ENCODE results near the gene KNSTRN.
A peak's percentile ranks its signal among the peaks of the same experiment; 100 is the strongest.

KNSTRN gene

GRCh38 chr15:40382580-40383456, at the start of gene KNSTRN:
KNSTRN (plus strand) TSS chr15:40382721; CDS start chr15:40382836, 115 bp downstream.
- peaks cover 6 to 29% (median 24%) of the 10 kb centered on the region in 5 donors for H3K4me1 ChIP-seq (ENCODE audit: control insufficient read depth in 5 of 5, insufficient read depth in 5 of 5, low read length in 5 of 5)
- H3K27ac ChIP-seq (ENCODE audit: low read depth, low read length): no peak within 1 kb of the TSS
- peak within 1 kb of the TSS; percentile 76 to 94 (median 88) for H3K4me3 ChIP-seq (ENCODE audit: low read depth in 1 of 5, low read length in 5 of 5)
- no peaks in the 10 kb centered on the region for H3K9me3 ChIP-seq (ENCODE audit: control insufficient read depth in 5 of 5, low read length in 5 of 5)
- H3K36me3 ChIP-seq (ENCODE audit: control insufficient read depth in 5 of 5, insufficient read depth in 5 of 5, low read length in 5 of 5): peaks cover 5 to 13% (median 9%) of the 10 kb centered on the region in 5 donors
- H3K9ac ChIP-seq (ENCODE audit: low read length in 5 of 5): peak within 1 kb of the TSS in 4 of 5 donors; percentile 82 to 94 (median 85)
- no peaks in the 10 kb centered on the region for H3K27me3 ChIP-seq (ENCODE audit: control insufficient read depth in 5 of 5, insufficient read depth in 4 of 5, low read length in 5 of 5)

- Histone ChIP-seq H3K36me3 (ENCODE audit: control insufficient read depth in 5 of 5, insufficient read depth in 5 of 5, low read length in 5 of 5) (peaks cover 0 to 2% (median 0%) of the 10 kb centered on the region in 5 donors), H3K9ac (ENCODE audit: low read length in 5 of 5) (peak overlapping the region in 3 of 5 donors; percentile 2 to 56 (median 39)), H3K4me3 (ENCODE audit: low read depth in 1 of 5, low read length in 5 of 5) (peak overlapping the region in 2 of 5 donors; percentile 4 to 49), H3K27me3 (ENCODE audit: control insufficient read depth in 5 of 5, insufficient read depth in 4 of 5, low read length in 5 of 5) (no peaks in the 10 kb centered on the region), H3K27ac (ENCODE audit: low read depth, low read length) (peak overlapping the region; percentile 57), H3K9me3 (ENCODE audit: control insufficient read depth in 5 of 5, low read length in 5 of 5) (no peaks in the 10 kb centered on the region), H3K4me1 (ENCODE audit: control insufficient read depth in 5 of 5, insufficient read depth in 5 of 5, low read length in 5 of 5) (peaks cover 3 to 82% (median 44%) of the 10 kb centered on the region in 5 donors)
Measured at GRCh38 chr15:40333922-40334492, 48.5 kb upstream of the KNSTRN start.

DNA sequence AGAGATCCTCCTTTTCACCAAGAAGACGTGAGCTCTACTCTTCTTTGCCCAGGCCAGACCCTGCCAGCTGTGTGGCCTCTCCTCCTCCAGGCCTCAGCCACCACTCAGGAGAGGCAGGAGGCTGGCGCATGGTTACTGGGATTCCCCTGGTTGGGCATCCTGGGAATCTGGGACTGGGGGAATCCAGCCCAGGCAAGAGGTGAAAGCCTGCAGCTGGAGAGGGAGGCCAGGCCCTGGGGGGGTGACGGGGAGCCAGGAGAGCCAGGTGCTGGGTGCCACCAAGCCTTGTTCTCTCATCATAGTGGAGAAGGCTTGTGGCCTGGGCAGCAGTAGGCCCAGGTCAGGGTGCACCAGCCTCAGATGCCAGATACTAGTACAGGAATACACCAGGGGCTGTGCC, 48.0 kb upstream of the KNSTRN start:
- Histone ChIP-seq H3K9me3 (ENCODE audit: control insufficient read depth in 5 of 5, low read length in 5 of 5) (no peaks in the 10 kb centered on the region), H3K9ac (ENCODE audit: low read length in 5 of 5) (peak overlapping the region in 2 of 5 donors; percentile 2 to 39), H3K27ac (ENCODE audit: low read depth, low read length) (peak overlapping the region; percentile 13), H3K4me3 (ENCODE audit: low read depth in 1 of 5, low read length in 5 of 5) (no peak overlapping the region), H3K27me3 (ENCODE audit: control insufficient read depth in 5 of 5, insufficient read depth in 4 of 5, low read length in 5 of 5) (no peaks in the 10 kb centered on the region), H3K4me1 (ENCODE audit: control insufficient read depth in 5 of 5, insufficient read depth in 5 of 5, low read length in 5 of 5) (peaks cover 4 to 85% (median 50%) of the 10 kb centered on the region in 5 donors), H3K36me3 (ENCODE audit: control insufficient read depth in 5 of 5, insufficient read depth in 5 of 5, low read length in 5 of 5) (peaks cover 0 to 2% (median 0%) of the 10 kb centered on the region in 5 donors)

DNA sequence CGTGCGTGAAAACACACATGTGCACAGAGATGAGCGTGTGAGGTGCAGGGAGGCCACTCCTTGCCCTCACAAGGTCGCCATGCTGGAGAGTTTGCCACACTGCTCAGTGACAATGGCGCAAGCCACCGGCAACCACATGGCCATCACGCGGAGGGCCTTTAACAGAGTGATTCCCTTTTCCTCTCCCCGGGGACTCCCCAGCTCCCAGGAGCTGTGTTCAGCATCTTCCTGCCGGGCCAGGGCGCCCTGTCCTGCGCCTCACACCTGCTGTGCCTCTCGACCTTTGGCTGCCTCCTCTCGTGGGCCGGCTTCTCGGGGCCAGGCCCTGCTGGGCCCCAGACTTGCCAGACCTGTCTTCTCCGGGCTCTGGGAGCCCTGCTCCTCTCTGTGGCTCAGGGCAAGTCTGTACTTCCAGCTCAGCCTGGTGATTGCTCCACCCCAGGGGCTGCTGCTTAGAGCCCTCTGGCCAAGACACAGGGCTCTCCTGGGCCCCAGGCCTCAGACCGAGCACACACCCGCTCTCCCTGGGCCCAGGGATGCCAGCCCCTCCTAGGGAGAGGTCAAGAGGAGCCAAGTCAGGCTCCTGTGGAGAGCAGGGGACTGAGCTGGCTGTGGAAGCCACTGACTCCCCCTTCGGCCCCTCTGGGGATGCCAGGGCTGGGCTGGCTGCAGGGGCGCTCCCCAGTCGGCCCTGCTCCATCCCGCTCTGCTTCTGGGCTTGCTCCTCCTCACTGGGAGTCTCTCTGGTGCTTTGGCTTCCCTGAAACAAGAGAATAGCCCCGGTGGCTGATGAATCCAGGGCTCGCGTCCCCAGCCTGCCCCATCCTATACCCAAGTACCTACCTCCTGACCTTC, 47.4 kb upstream of the KNSTRN start:
- H3K27me3 ChIP-seq (ENCODE audit: control insufficient read depth in 5 of 5, insufficient read depth in 4 of 5, low read length in 5 of 5): no peaks in the 10 kb centered on the region
- peaks cover 7 to 88% (median 56%) of the 10 kb centered on the region in 5 donors for H3K4me1 ChIP-seq (ENCODE audit: control insufficient read depth in 5 of 5, insufficient read depth in 5 of 5, low read length in 5 of 5)
- H3K4me3 ChIP-seq (ENCODE audit: low read depth in 1 of 5, low read length in 5 of 5): no peak overlapping the region
- no peak overlapping the region for H3K27ac ChIP-seq (ENCODE audit: low read depth, low read length)
- H3K9ac ChIP-seq (ENCODE audit: low read length in 5 of 5): peak overlapping the region in 1 of 5 donors; percentile 39
- no peaks in the 10 kb centered on the region for H3K9me3 ChIP-seq (ENCODE audit: control insufficient read depth in 5 of 5, low read length in 5 of 5)
- peaks cover 0 to 2% (median 0%) of the 10 kb centered on the region in 5 donors for H3K36me3 ChIP-seq (ENCODE audit: control insufficient read depth in 5 of 5, insufficient read depth in 5 of 5, low read length in 5 of 5)

GRCh38 chr15:40335938-40336743, 46.4 kb upstream of the KNSTRN start:
- Histone ChIP-seq H3K4me1 (ENCODE audit: control insufficient read depth in 5 of 5, insufficient read depth in 5 of 5, low read length in 5 of 5) (peaks cover 13 to 92% (median 66%) of the 10 kb centered on the region in 5 donors), H3K36me3 (ENCODE audit: control insufficient read depth in 5 of 5, insufficient read depth in 5 of 5, low read length in 5 of 5) (peaks cover 0 to 2% (median 0%) of the 10 kb centered on the region in 5 donors), H3K4me3 (ENCODE audit: low read depth in 1 of 5, low read length in 5 of 5) (no peak overlapping the region), H3K27me3 (ENCODE audit: control insufficient read depth in 5 of 5, insufficient read depth in 4 of 5, low read length in 5 of 5) (no peaks in the 10 kb centered on the region), H3K9ac (ENCODE audit: low read length in 5 of 5) (no peak overlapping the region), H3K9me3 (ENCODE audit: control insufficient read depth in 5 of 5, low read length in 5 of 5) (no peaks in the 10 kb centered on the region), H3K27ac (ENCODE audit: low read depth, low read length) (no peak overlapping the region)

- Histone ChIP-seq H3K9me3 (ENCODE audit: control insufficient read depth in 5 of 5, low read length in 5 of 5) (no peaks in the 10 kb centered on the region), H3K27me3 (ENCODE audit: control insufficient read depth in 5 of 5, insufficient read depth in 4 of 5, low read length in 5 of 5) (no peaks in the 10 kb centered on the region), H3K4me1 (ENCODE audit: control insufficient read depth in 5 of 5, insufficient read depth in 5 of 5, low read length in 5 of 5) (peaks cover 13 to 96% (median 68%) of the 10 kb centered on the region in 5 donors), H3K9ac (ENCODE audit: low read length in 5 of 5) (no peak overlapping the region), H3K27ac (ENCODE audit: low read depth, low read length) (no peak overlapping the region), H3K4me3 (ENCODE audit: low read depth in 1 of 5, low read length in 5 of 5) (no peak overlapping the region), H3K36me3 (ENCODE audit: control insufficient read depth in 5 of 5, insufficient read depth in 5 of 5, low read length in 5 of 5) (peaks cover 0 to 2% (median 0%) of the 10 kb centered on the region in 5 donors)
Measured at GRCh38 chr15:40336744-40337122, 45.8 kb upstream of the KNSTRN start.

GRCh38 chr15:40337597-40337996, 44.9 kb upstream of the KNSTRN start:
- Histone ChIP-seq H3K36me3 (ENCODE audit: control insufficient read depth in 5 of 5, insufficient read depth in 5 of 5, low read length in 5 of 5) (peaks cover 0 to 2% (median 0%) of the 10 kb centered on the region in 5 donors), H3K9ac (ENCODE audit: low read length in 5 of 5) (no peak overlapping the region), H3K27me3 (ENCODE audit: control insufficient read depth in 5 of 5, insufficient read depth in 4 of 5, low read length in 5 of 5) (no peaks in the 10 kb centered on the region), H3K9me3 (ENCODE audit: control insufficient read depth in 5 of 5, low read length in 5 of 5) (no peaks in the 10 kb centered on the region), H3K27ac (ENCODE audit: low read depth, low read length) (no peak overlapping the region), H3K4me1 (ENCODE audit: control insufficient read depth in 5 of 5, insufficient read depth in 5 of 5, low read length in 5 of 5) (peaks cover 13 to 88% (median 70%) of the 10 kb centered on the region in 5 donors), H3K4me3 (ENCODE audit: low read depth in 1 of 5, low read length in 5 of 5) (no peak overlapping the region)

DNA sequence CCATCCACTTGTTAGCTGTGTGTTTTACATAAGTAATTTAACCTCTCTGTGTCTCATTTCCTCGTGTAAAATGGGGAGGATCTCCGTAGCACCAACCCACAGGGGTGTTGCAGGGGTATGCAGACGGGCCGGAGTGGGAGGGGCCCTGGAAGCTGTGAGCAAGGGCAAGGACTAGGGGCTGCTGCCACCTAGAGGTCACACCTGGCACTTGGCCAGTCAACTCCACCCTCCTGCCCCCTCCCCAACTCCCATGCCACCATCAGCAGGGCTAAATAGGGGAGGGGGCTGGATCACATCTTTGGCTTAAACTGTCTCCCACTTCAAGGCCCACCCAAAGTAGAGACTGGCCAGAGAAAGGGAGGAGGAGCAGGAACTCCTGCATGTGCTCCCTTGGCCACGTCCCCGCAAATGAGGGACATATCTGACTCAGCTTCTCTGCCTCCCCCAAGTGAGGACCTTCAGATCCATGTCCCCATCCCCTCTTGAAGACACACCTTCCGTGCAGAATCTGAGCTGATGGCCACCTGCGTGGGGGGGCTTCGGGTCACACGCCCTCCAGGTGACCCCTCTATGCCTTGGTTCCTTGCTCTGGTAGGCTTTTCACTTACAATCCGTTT, 44.4 kb upstream of the KNSTRN start:
- peak overlapping the region in 1 of 5 donors; percentile 3 for H3K9ac ChIP-seq (ENCODE audit: low read length in 5 of 5)
- H3K9me3 ChIP-seq (ENCODE audit: control insufficient read depth in 5 of 5, low read length in 5 of 5): no peaks in the 10 kb centered on the region
- peaks cover 15 to 88% (median 73%) of the 10 kb centered on the region in 5 donors for H3K4me1 ChIP-seq (ENCODE audit: control insufficient read depth in 5 of 5, insufficient read depth in 5 of 5, low read length in 5 of 5)
- no peak overlapping the region for H3K4me3 ChIP-seq (ENCODE audit: low read depth in 1 of 5, low read length in 5 of 5)
- H3K27ac ChIP-seq (ENCODE audit: low read depth, low read length): no peak overlapping the region
- no peaks in the 10 kb centered on the region for H3K27me3 ChIP-seq (ENCODE audit: control insufficient read depth in 5 of 5, insufficient read depth in 4 of 5, low read length in 5 of 5)
- peaks cover 0 to 2% (median 0%) of the 10 kb centered on the region in 5 donors for H3K36me3 ChIP-seq (ENCODE audit: control insufficient read depth in 5 of 5, insufficient read depth in 5 of 5, low read length in 5 of 5)

All from subcutaneous abdominal adipose tissue (tissue), 5 donors.